ENCODE data around the gene TSPAN18.

TSPAN18 gene

GRCh38 chr11:44946263-44946662 is 219.5 kb downstream of the TSPAN18 start:
- DNase-seq: no peak

- no peak for DNase-seq
These were observed 220.4 kb downstream of the TSPAN18 start for GRCh38 chr11:44947114-44947513.

- DNase-seq: no peak
These were observed 221.4 kb downstream of the TSPAN18 start for GRCh38 chr11:44948155-44948554.

- peak; percentile 49 for DNase-seq
These were observed 222.6 kb downstream of the TSPAN18 start for GRCh38 chr11:44949160-44950030.

- no peak for DNase-seq
These were observed 223.4 kb downstream of the TSPAN18 start for GRCh38 chr11:44950031-44950624.

- DNase-seq: peak; percentile 80
These were observed 224.1 kb downstream of the TSPAN18 start, which contains the start of gene TP53I11 for GRCh38 chr11:44950625-44951476. TSS of gene TP53I11 (minus strand) at chr11:44950883. CDS start at chr11:44938335, 12,548 bp downstream.

GRCh38 chr11:44952082-44952481 is 225.3 kb downstream of the TSPAN18 start:
- DNase-seq: no peak

GRCh38 chr11:44952500-44953260 is 225.9 kb downstream of the TSPAN18 start:
- no peak for DNase-seq

GRCh38 chr11:44954051-44954906 is 227.5 kb downstream of the TSPAN18 start:
- DNase-seq: no peak

GRCh38 chr11:44955015-44955738 is 228.4 kb downstream of the TSPAN18 start:
- DNase-seq: peak; percentile 78

GRCh38 chr11:44957040-44957515 is 230.3 kb downstream of the TSPAN18 start:
- no peak for DNase-seq

- DNase-seq: no peak
These were observed 231.2 kb downstream of the TSPAN18 start for GRCh38 chr11:44957776-44958564.

GRCh38 chr11:44959064-44959463 is 232.3 kb downstream of the TSPAN18 start:
- no peak for DNase-seq

- peak; percentile 49 for DNase-seq
These were observed 233.6 kb downstream of the TSPAN18 start for GRCh38 chr11:44960200-44960845.

- no peak for DNase-seq
These were observed 235.7 kb downstream of the TSPAN18 start for GRCh38 chr11:44962464-44962863.

GRCh38 chr11:44963136-44963535 is 236.4 kb downstream of the TSPAN18 start:
- DNase-seq: no peak

- DNase-seq: no peak
These were observed 237.2 kb downstream of the TSPAN18 start for GRCh38 chr11:44963948-44964347.

GRCh38 chr11:44964526-44965209 is 237.9 kb downstream of the TSPAN18 start:
- no peak for DNase-seq

Data from fibroblast of skin of back (primary cell).